Kidney (tissue), 14 donors: ENCODE results near the gene TGFBR2. TPM values are rescaled to one million over a fixed set of nuclear protein-coding genes. Genes with fewer than 3 reads are reported as not detected.

ENCODE experiments used
- DNase-seq, 5 donors: peaks; one replicate each; pipeline ENCODE4 v3.0.0-alpha.2; 2013 to 2020
- FAIRE-seq: peaks from 2 replicates; lab custom pipeline; 2012; peaks lifted over from hg19 to GRCh38; lab: Jason Lieb, UNC
- H3K27ac ChIP-seq, 2 donors: one replicate each; pipeline ENCODE4 v1.7.0; 2013; ENCODE audit warnings: low read depth in 2 of 2, low read length in 2 of 2, inconsistent platforms in 1 of 2
- H3K27me3 ChIP-seq: one replicate; pipeline ENCODE4 v1.7.1; 2013; ENCODE audit warnings: low read length, inconsistent platforms; ENCODE audit not compliant: control insufficient read depth, insufficient read depth
- H3K36me3 ChIP-seq, 3 donors: one replicate each; pipeline versions ENCODE4 v1.7.0 to v1.7.1; 2013; ENCODE audit warnings: low read length in 3 of 3, control low read depth in 1 of 3, inconsistent platforms in 1 of 3; ENCODE audit not compliant: insufficient read depth in 3 of 3, control insufficient read depth in 2 of 3
- H3K4me1 ChIP-seq, 3 donors: one replicate each; pipeline versions ENCODE4 v1.7.0 to v1.7.1; 2013; ENCODE audit warnings: low read length in 3 of 3, inconsistent platforms in 1 of 3, low read depth in 1 of 3; ENCODE audit not compliant: control insufficient read depth in 2 of 3, insufficient read depth in 2 of 3
- H3K4me3 ChIP-seq, 3 donors: one replicate each; pipeline versions ENCODE4 v1.7.0 to v1.8.1; 2013; ENCODE audit warnings: low read length in 3 of 3, control low read depth in 1 of 3, inconsistent platforms in 1 of 3
- H3K9ac ChIP-seq, 3 donors: one replicate each; pipeline versions ENCODE4 v1.7.0 to v1.7.1; 2013; ENCODE audit warnings: low read length in 3 of 3, control low read depth in 1 of 3, inconsistent platforms in 1 of 3
- H3K9me3 ChIP-seq, 3 donors: one replicate each; pipeline versions ENCODE4 v1.7.0 to v1.7.1; 2013; ENCODE audit warnings: low read length in 3 of 3, control low read depth in 1 of 3, inconsistent platforms in 1 of 3; ENCODE audit not compliant: control insufficient read depth in 2 of 3, insufficient read depth in 1 of 3
- CTCF ChIP-seq: IDR thresholded peaks from 3 replicates; pipeline ENCODE4 v1.5.1; 2012; ENCODE audit warnings: mild to moderate bottlenecking, moderate library complexity, borderline replicate concordance; ENCODE audit not compliant: insufficient read depth; ENCODE audit errors: extremely low read depth
- intact Hi-C: fragments of 100-400 bp; cut with DNase I; formaldehyde crosslinking; loops from one replicate; pipeline ENCODE4 v1.11.1; 2022
- polyA plus RNA-seq: library from polyadenylated mRNA; stranded (reverse); fragments of 350-450 nt; fragmentation: Illumina TruSeq; extraction: RNeasy Lipid Tissue Mini Kit (QIAGEN cat#74804); gene quantifications from one replicate; pipeline ENCODE4 v1.2.3, GENCODE V29; 2014; ENCODE audit warnings: low read depth, low replicate concordance; ENCODE audit not compliant: insufficient read depth
- total RNA-seq: library from RNA; stranded (reverse); fragmentation: NEBNext Ultra II Directional; extraction: Animal tissue kit (Norgen Biotek cat#: 25700); gene quantifications from one replicate; pipeline ENCODE4 v1.2.1, GENCODE V29; 2021
- donor health status: control.
- donor health status: control.
- donor health status: control.
- donor health status: control.
- donor health status: control.
- donor health status: DM: yes; HTN: yes; CAD: no.
- donor health status: Normal renal cell carcinoma (clear cell type).

The TGFBR2 gene
- total and polyA plus RNA-seq, 2 donors from 2014 or later, result 81.8 to 243 TPM

DNA sequence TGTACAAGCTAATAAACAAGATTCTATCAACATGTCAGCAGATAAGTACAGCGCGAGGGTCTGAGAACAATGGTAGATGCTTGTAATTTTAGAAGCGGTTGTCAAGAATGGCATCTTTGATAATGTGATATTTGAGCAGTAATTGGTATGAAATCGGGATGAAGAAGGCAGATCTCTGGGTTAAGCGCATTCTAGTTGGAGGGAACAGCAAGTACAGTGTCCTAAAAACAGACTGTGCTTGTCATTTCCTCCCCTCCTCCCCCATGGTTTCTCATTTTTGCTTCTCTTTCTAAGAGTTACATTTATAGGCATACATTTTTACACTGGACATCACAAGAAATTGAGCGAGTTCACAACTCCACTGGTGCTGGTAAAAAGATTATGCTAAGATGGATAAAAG lies 23.3 kb downstream of the TGFBR2 start:
- no peak for FAIRE-seq
- DNase-seq, result no peak
- peak overlapping the region in 1 of 2 donors; percentile 23 for H3K27ac ChIP-seq
- H3K4me3 ChIP-seq, result no peak overlapping the region
- no peaks in the 10 kb centered on the region for H3K36me3 ChIP-seq
- no peaks in the 10 kb centered on the region for H3K27me3 ChIP-seq
- H3K9ac ChIP-seq, result no peak overlapping the region
- no peak for TF ChIP-seq CTCF
- H3K4me1 ChIP-seq, result peaks cover 0 to 44% (median 34%) of the 10 kb centered on the region in 3 donors
- H3K9me3 ChIP-seq, result no peaks in the 10 kb centered on the region
- intact Hi-C loops, result no loop called here

- H3K27ac ChIP-seq, result peak overlapping the region; percentile 23 to 25
- DNase-seq, result no peak
- no peak overlapping the region for H3K4me3 ChIP-seq
- TF ChIP-seq CTCF, result no peak
- no peaks in the 10 kb centered on the region for H3K27me3 ChIP-seq
- H3K4me1 ChIP-seq, result peaks cover 0 to 46% (median 37%) of the 10 kb centered on the region in 3 donors
- H3K9me3 ChIP-seq, result no peaks in the 10 kb centered on the region
- no peak overlapping the region for H3K9ac ChIP-seq
- no peak for FAIRE-seq
- H3K36me3 ChIP-seq, result no peaks in the 10 kb centered on the region
- intact Hi-C loops, result no loop called here
Measured at GRCh38 chr3:30630238-30631030, 24.0 kb downstream of the TGFBR2 start.

- intact Hi-C loops, result no loop called here
- H3K9ac ChIP-seq, result no peak overlapping the region
- H3K27ac ChIP-seq, result peak overlapping the region; percentile 4 to 49
- H3K27me3 ChIP-seq, result no peaks in the 10 kb centered on the region
- no peak for TF ChIP-seq CTCF
- H3K4me3 ChIP-seq, result no peak overlapping the region
- no peaks in the 10 kb centered on the region for H3K36me3 ChIP-seq
- peak in 1 of 5 donors; percentile 24 for DNase-seq
- no peak for FAIRE-seq
- H3K9me3 ChIP-seq, result no peaks in the 10 kb centered on the region
- H3K4me1 ChIP-seq, result peaks cover 3 to 45% (median 35%) of the 10 kb centered on the region in 3 donors
Measured at GRCh38 chr3:30631243-30631904, 25.0 kb downstream of the TGFBR2 start.
